Fibroblast of pulmonary artery (primary cell): ENCODE measurements around the gene NT5E.

Source experiments
- DNase-seq: peaks from one replicate; pipeline ENCODE4 v3.0.0-alpha.2; 2010; ENCODE audit warnings: low read depth
- H3K4me3 ChIP-seq: replicated peaks from 2 replicates; pipeline ENCODE4 v1.5.1; 2011; ENCODE audit warnings: low read depth, mild to moderate bottlenecking, control low read depth, low read length, moderate library complexity
- CTCF ChIP-seq: IDR thresholded peaks from 2 replicates; pipeline ENCODE4 v1.5.1; 2011; ENCODE audit warnings: mild to moderate bottlenecking, control low read depth, low read length, inconsistent platforms; ENCODE audit errors: missing control alignments

Gene NT5E

GRCh38 chr6:85459224-85459901, 9.5 kb downstream of the NT5E start:
- peak; percentile 91 for DNase-seq
- H3K4me3 ChIP-seq: no peak overlapping the region
- no peak for TF ChIP-seq CTCF

GRCh38 chr6:85460154-85460920, 10.5 kb downstream of the NT5E start:
- no peak overlapping the region for H3K4me3 ChIP-seq
- TF ChIP-seq CTCF: no peak
- peak; percentile 36 for DNase-seq

GRCh38 chr6:85460921-85461797, 11.3 kb downstream of the NT5E start:
- H3K4me3 ChIP-seq: no peak overlapping the region
- TF ChIP-seq CTCF: no peak
- peak; percentile 90 for DNase-seq

- no peak for DNase-seq
- no peak for TF ChIP-seq CTCF
- H3K4me3 ChIP-seq: no peak overlapping the region
These were observed 11.9 kb downstream of the NT5E start for GRCh38 chr6:85461798-85462170.

- no peak for DNase-seq
- H3K4me3 ChIP-seq: no peak overlapping the region
- TF ChIP-seq CTCF: no peak
These were observed 12.8 kb downstream of the NT5E start for GRCh38 chr6:85462673-85463072.

- no peak for DNase-seq
- no peak overlapping the region for H3K4me3 ChIP-seq
- TF ChIP-seq CTCF: no peak
These were observed 13.9 kb downstream of the NT5E start for GRCh38 chr6:85463621-85464259.
